GM19438 (cell line): ENCODE measurements around the gene NELFB.

Source experiments
- ATAC-seq: cut with Tn5 transposase; IDR thresholded peaks from one replicate; pipeline ENCODE4 v1.9.1; 2021; ENCODE audit warnings: low read depth; ENCODE audit not compliant: unreplicated experiment

Gene NELFB

DNA sequence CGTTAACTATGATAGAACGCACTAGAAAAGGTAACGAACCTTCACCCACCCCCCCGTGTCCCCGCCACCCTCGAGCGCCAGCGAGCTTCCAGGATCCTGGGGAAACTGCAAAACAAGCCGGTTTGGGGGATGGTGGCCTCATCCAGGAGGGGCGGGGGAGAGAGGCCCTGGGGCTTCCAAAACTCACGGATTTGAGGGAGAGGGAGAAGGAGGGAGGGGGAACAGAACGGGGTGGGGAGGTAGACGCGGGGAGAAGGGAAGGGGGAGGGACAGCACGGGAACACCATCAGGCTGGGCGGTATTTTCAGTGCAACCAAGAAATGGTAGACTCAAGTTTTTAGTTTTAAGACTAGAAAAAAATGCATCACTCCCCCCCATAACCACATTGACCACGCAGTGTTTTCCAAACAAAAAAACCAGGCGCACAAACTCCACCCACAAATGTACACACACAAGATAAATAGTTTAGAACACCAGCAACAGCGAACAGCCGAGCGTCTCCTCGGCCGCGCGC, 45.5 kb downstream of the NELFB start:
- no peak for ATAC-seq

GRCh38 chr9:137301081-137301947, 46.2 kb downstream of the NELFB start:
- no peak for ATAC-seq

- ATAC-seq = peak; percentile 64
These were observed 47.0 kb downstream of the NELFB start, which contains the start of gene NRARP for GRCh38 chr9:137302118-137302448. TSS of gene NRARP (minus strand) at chr9:137302271. CDS start at chr9:137301928, 343 bp downstream.

- peak; percentile 52 for ATAC-seq
These were observed 47.5 kb downstream of the NELFB start for GRCh38 chr9:137302449-137303150.

DNA sequence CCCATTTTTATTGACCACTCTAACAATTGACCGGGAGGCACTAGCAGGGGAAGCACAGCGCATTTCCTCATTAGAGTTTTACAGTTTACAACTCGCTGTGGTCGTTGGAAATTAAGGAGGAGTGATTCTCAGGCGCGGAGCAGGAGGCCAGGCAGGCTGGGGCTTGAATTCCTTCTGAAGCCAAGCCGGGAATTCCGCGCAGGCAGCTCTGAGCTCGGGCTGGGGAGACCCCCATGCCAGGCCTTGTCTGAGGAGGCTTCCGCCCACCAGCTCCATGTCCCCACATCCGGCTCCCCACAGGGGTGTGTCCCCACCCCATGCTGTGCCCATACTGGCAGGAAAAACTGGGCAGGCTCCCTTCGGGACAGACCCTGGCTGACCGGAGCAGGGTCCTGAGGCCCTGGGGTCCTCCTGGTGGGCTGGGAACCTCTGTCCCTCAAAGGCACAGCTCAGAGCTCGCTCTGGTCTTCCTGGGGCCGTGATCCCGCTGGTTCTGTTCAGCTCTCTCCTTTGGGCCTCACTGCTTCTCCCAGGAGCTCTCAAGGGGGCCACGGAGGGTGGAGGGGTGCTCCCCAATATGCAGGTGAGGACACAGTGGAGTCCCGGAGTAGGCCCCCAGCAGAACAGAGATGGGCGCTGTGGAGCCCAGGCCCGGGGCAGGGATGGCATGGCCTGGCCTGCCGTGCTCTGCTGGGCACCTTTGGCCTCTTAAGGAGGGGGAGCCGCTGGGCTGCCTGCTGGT, 48.2 kb downstream of the NELFB start:
- ATAC-seq = no peak

DNA sequence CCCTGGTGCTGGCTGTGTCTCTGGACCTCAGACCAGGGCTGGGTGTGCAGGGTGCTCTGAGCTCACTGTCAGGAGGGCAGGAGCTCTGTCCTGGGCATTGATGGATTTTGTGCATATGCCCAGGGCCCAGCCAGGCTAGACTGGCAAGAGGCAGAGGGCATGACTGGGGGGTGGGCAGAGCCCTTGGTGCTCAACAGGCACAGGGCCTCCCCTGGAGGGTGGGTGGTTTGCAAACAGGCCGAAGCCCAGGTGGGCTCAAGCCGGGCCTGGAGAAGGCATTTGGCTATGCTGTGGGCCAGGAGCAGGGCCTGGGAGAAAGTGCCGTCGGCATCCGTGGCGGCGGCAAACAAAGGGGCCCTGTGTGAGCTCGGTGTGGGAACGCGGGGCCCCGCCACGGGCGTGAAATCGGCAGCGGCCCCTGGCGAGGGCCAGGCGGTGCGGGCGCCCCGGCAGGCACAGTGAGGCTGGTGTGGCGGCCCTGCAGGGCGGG, 48.8 kb downstream of the NELFB start:
- ATAC-seq = no peak

- ATAC-seq = no peak
These were observed 49.4 kb downstream of the NELFB start for GRCh38 chr9:137304383-137305059.

DNA sequence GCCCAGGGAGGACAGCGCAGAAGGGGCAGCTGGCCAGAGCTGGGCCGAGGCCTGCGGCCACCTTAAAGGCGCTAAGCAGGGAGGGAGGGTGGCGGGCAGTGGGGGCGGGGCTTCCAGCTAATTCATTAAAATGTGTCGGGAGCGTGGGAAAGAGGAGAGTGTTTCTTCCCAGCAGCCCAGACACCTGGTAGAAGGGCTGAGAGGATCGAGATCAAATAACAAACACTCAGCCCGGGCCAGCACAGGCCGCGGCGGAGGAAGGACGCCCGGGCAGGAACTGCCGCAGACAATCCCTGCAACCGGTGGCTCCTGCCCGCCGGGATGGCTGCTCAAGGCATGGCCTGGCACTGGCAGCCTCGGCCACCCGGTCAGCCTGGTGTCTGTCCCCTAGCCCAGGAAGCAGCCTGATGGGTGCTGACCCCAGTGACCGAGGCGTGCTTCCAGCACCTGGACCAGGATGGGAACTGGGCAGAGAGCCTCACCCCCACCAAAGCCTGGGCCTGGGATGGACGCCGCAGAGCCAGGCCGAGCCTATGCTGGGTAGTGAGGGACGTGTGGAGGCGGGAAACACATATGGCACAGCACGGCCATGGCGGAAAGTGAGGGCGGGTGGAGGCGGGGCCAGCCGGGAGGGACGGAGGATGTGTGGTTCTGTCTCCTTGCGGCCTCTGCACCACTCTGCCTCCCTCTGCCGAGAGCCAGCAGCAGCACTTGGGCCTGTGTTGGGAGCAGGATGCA, 50.1 kb downstream of the NELFB start:
- ATAC-seq = no peak

GRCh38 chr9:137305798-137306065, 50.6 kb downstream of the NELFB start:
- ATAC-seq = no peak

- no peak for ATAC-seq
These were observed 51.1 kb downstream of the NELFB start for GRCh38 chr9:137306066-137306849.

- ATAC-seq = no peak
These were observed 51.7 kb downstream of the NELFB start for GRCh38 chr9:137306850-137307254.

GRCh38 chr9:137307255-137308056, 52.3 kb downstream of the NELFB start:
- ATAC-seq = no peak

DNA sequence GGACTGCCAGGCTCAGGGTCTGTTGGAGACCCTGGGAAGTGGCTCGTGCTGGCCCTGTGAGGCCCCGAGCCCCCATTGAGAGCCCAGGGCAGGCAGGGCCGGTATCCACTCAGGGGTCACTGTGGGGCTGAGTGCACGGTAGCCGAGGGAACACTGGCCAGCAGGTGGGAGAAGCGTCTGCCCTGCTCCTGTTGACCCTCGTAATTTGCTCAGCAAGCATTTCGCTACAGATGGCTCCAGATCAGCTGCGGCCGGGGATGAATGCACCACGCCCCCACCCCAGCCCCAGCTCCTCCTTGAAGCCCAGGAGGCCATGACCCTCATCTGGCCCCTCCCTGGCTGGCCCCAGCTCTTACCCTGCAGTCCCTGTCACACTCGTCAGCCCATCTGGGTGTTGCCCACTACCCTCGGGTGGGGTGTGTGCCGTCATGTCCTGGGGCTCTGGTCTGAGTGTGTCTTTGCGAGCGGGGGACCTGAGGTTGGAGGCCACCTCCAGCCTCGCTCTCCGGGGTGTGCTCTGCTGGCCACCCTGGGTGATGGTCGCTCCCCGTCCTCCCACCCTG, 53.0 kb downstream of the NELFB start:
- ATAC-seq = no peak

DNA sequence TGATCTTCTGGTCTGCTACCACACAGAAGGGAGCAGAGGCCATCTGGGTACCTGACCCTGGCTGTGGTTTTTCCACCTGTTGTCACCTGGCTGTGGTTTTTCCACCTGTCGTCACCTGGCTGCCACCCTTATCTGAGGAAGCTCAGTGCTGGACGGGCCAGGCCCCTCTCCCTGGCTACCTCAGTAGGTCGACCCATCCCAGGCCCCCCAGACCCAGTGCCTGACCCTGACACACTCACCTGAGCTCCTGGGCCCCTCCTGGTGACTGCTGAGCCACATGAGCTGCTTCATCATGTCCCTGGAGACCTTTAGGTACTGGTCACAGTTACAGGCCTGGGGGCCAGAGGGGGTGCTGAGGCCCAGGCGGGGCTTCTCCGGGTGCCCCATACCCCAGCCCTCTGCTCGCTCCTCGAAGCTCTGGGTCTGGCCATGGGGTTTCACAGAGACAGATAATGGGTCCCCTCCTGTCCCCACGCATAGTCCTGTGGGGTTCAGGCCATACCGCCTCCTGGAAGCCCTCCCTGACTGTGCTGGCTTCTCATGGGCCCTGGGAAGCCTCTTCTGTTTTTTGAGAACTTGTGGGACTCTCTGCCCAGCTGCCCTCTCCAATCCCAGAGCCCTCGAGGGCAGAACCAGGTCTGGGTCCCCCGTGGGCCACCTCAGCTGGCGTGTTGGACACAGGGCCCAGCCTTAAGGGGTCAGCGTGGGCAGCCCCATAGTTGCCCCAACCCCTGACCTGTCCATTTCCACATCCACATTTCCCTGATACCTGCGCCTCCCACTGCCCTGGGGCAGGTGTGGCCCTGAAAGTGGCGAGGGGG, 54.5 kb downstream of the NELFB start:
- no peak for ATAC-seq

DNA sequence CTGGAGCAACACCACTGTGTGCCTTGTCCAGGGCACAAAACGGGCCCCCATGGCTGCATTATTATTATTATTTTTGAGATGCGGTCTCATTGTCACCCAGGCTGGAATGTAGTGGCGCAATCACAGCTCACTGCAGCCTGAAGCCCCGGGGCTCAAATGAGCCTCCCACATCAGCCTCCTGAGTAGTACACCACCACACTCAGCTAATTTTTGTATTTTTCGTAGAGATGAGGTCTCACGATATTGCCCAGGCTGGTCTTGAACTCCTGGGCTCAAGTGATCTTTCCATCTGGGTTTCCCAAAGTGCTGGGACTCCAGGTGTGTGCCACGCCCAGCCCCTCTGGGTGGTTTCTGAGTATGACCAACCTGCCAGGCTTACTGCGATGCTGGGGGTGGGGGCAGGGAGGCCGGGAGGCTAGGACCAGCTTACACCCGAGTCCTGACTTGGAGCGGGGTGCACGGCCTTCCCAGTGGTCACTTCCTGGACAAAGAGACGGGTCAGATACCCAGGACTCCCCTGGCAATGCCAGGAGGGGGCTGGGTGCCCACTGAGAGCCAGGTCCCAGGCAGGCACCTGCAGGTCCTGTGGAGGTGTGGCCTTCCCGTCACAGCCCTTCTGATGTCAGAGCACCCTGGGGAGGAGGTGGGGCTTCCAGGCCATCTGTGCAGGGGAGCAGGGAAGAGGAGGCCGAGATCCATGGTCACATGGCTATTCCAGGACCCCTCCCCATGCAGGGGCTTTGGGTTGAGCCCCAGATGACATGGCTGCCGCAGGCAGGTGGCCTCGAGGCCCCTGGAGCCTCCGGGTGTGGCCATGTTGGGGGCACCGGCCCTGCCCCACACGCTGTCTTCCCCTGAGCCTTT, 55.3 kb downstream of the NELFB start:
- ATAC-seq = no peak
